ACC112 (cell line): Measurements from ENCODE around the gene WIPF1.
A peak's percentile ranks its signal among the peaks of the same experiment; 100 is the strongest.

ENCODE experiments used
- H2AFZ ChIP-seq: fragments of 200-600 bp; sonication (generic); one replicate; pipeline ENCODE4 v1.6.0; 2017; ENCODE audit warnings: antibody characterized with exemption, low read length; ENCODE audit not compliant: unreplicated experiment
- H3K27ac ChIP-seq: fragments of 200-600 bp; sonication (generic); 2 replicates; pipeline ENCODE4 v1.5.1; 2014; ENCODE audit warnings: low read depth, mild to moderate bottlenecking, antibody characterized with exemption, low read length, moderate library complexity
- H3K27me3 ChIP-seq: fragments of 200-600 bp; sonication (generic); 2 replicates; pipeline ENCODE4 v1.6.1; 2014; ENCODE audit warnings: mild to moderate bottlenecking, antibody characterized with exemption, low read length, moderate library complexity, mixed read lengths; ENCODE audit not compliant: insufficient read depth
- H3K36me3 ChIP-seq: fragments of 200-600 bp; sonication (generic); 2 replicates; pipeline ENCODE4 v1.6.1; 2016; ENCODE audit warnings: mild to moderate bottlenecking, antibody characterized with exemption, low read length, moderate library complexity, mixed read lengths; ENCODE audit not compliant: insufficient read depth
- H3K4me1 ChIP-seq: fragments of 200-600 bp; sonication (generic); one replicate; pipeline ENCODE4 v1.6.1; 2016; ENCODE audit warnings: low read length, mixed read lengths; ENCODE audit not compliant: insufficient read depth, unreplicated experiment, control insufficient read depth
- H3K4me3 ChIP-seq: fragments of 200-600 bp; sonication (generic); 2 replicates; pipeline ENCODE4 v1.5.1; 2014; ENCODE audit warnings: mild to moderate bottlenecking, low read depth, low read length
- H3K79me2 ChIP-seq: fragments of 200-600 bp; sonication (generic); one replicate; pipeline ENCODE4 v1.6.0; 2016; ENCODE audit warnings: low read length; ENCODE audit not compliant: control insufficient read depth, unreplicated experiment, insufficient read depth

Gene WIPF1

GRCh38 chr2:174597345-174598047 lies at the start of gene WIPF1:
WIPF1 (minus strand) TSS chr2:174597804; CDS start chr2:174585573, 12,231 bp downstream.
- Histone ChIP-seq H3K27ac (peak within 1 kb of the TSS; percentile 92), H3K27me3 (no peaks in the 10 kb centered on the region), H3K4me3 (peak within 1 kb of the TSS; percentile 56), H3K79me2 (peaks cover 5% of the 10 kb centered on the region), H3K36me3 (no peaks in the 10 kb centered on the region), H2AFZ (peak within 1 kb of the TSS; percentile 57), H3K4me1 (peaks cover 49% of the 10 kb centered on the region)

GRCh38 chr2:174645296-174645695 lies 47.7 kb upstream of the WIPF1 start:
- Histone ChIP-seq H3K4me3 (no peak overlapping the region), H2AFZ (no peak overlapping the region), H3K27ac (no peak overlapping the region), H3K4me1 (no peaks in the 10 kb centered on the region), H3K27me3 (no peaks in the 10 kb centered on the region), H3K36me3 (no peaks in the 10 kb centered on the region; the same call in 1 of the 2 replicates), H3K79me2 (peaks cover 3% of the 10 kb centered on the region)

- Histone ChIP-seq H2AFZ (no peak overlapping the region), H3K4me3 (no peak overlapping the region), H3K27me3 (no peaks in the 10 kb centered on the region), H3K27ac (no peak overlapping the region), H3K79me2 (peaks cover 3% of the 10 kb centered on the region), H3K36me3 (no peaks in the 10 kb centered on the region; the same call in 1 of the 2 replicates), H3K4me1 (no peaks in the 10 kb centered on the region)
These were observed 46.8 kb upstream of the WIPF1 start for GRCh38 chr2:174644406-174644805.

GRCh38 chr2:174643356-174643755 lies 45.8 kb upstream of the WIPF1 start:
- no peak overlapping the region for H3K27ac ChIP-seq
- H3K27me3 ChIP-seq: no peaks in the 10 kb centered on the region
- H2AFZ ChIP-seq: no peak overlapping the region
- H3K36me3 ChIP-seq: no peaks in the 10 kb centered on the region
- no peaks in the 10 kb centered on the region for H3K4me1 ChIP-seq
- no peak overlapping the region for H3K4me3 ChIP-seq
- peaks cover 3% of the 10 kb centered on the region for H3K79me2 ChIP-seq

GRCh38 chr2:174641168-174641567 lies 43.6 kb upstream of the WIPF1 start:
- Histone ChIP-seq H3K27me3 (no peaks in the 10 kb centered on the region), H3K27ac (no peak overlapping the region), H2AFZ (no peak overlapping the region), H3K4me3 (no peak overlapping the region), H3K36me3 (no peaks in the 10 kb centered on the region), H3K4me1 (peaks cover 6% of the 10 kb centered on the region), H3K79me2 (peaks cover 3% of the 10 kb centered on the region)

GRCh38 chr2:174636987-174637386 lies 39.4 kb upstream of the WIPF1 start:
- Histone ChIP-seq H3K27ac (no peak overlapping the region), H3K4me1 (peaks cover 43% of the 10 kb centered on the region), H3K27me3 (no peaks in the 10 kb centered on the region), H3K4me3 (no peak overlapping the region), H2AFZ (no peak overlapping the region), H3K79me2 (peaks cover 4% of the 10 kb centered on the region), H3K36me3 (no peaks in the 10 kb centered on the region)

GRCh38 chr2:174635776-174636404 lies 38.3 kb upstream of the WIPF1 start:
- H3K27ac ChIP-seq: peak overlapping the region; percentile 8

GRCh38 chr2:174635015-174635593 lies 37.5 kb upstream of the WIPF1 start:
- Histone ChIP-seq H3K4me1 (peaks cover 62% of the 10 kb centered on the region), H3K36me3 (no peaks in the 10 kb centered on the region), H3K79me2 (peaks cover 4% of the 10 kb centered on the region)

More at GRCh38 chr2:174635776-174636404, 38.3 kb upstream of the WIPF1 start:
- H2AFZ ChIP-seq: no peak overlapping the region
- H3K27me3 ChIP-seq: no peaks in the 10 kb centered on the region
- no peaks in the 10 kb centered on the region for H3K36me3 ChIP-seq
- peaks cover 4% of the 10 kb centered on the region for H3K79me2 ChIP-seq
- H3K4me3 ChIP-seq: no peak overlapping the region
- peaks cover 54% of the 10 kb centered on the region for H3K4me1 ChIP-seq

GRCh38 chr2:174634130-174635014 lies 36.8 kb upstream of the WIPF1 start:
- H3K27me3 ChIP-seq: no peaks in the 10 kb centered on the region
- H3K36me3 ChIP-seq: no peaks in the 10 kb centered on the region
- H3K4me1 ChIP-seq: peaks cover 62% of the 10 kb centered on the region
- peaks cover 4% of the 10 kb centered on the region for H3K79me2 ChIP-seq
- H3K4me3 ChIP-seq: peak overlapping the region; percentile 72
- H3K27ac ChIP-seq: no peak overlapping the region
- peak overlapping the region; percentile 72 for H2AFZ ChIP-seq

More at GRCh38 chr2:174635015-174635593, 37.5 kb upstream of the WIPF1 start:
- Histone ChIP-seq H2AFZ (no peak overlapping the region), H3K27ac (no peak overlapping the region), H3K27me3 (no peaks in the 10 kb centered on the region), H3K4me3 (no peak overlapping the region)

- peak overlapping the region; percentile 72 for H3K4me3 ChIP-seq
- peaks cover 1% of the 10 kb centered on the region; the same call in 1 of the 2 replicates for H3K36me3 ChIP-seq
- peak overlapping the region; percentile 72 for H2AFZ ChIP-seq
- peaks cover 4% of the 10 kb centered on the region for H3K79me2 ChIP-seq
- peaks cover 62% of the 10 kb centered on the region for H3K4me1 ChIP-seq
- H3K27me3 ChIP-seq: no peaks in the 10 kb centered on the region
- H3K27ac ChIP-seq: peak overlapping the region; percentile 48; the same call in 1 of the 2 replicates
These were observed 36.0 kb upstream of the WIPF1 start for GRCh38 chr2:174633623-174633930.
